ENCODE measurements around the gene TMIE. TPM values are rescaled to one million over a fixed set of nuclear protein-coding genes. Genes with fewer than 3 reads are reported as not detected.

Gene TMIE
- total RNA-seq = 1.9 and 2.4 TPM in 2 replicates

GRCh38 chr3:46701181-46701939, at the start of gene TMIE:
TMIE (plus strand) TSS chr3:46701392; CDS start chr3:46701488, 96 bp downstream.

GRCh38 chr3:46693038-46693891, 7.9 kb upstream of the TMIE start, which contains the start of gene ALS2CL:
ALS2CL (minus strand) TSS chr3:46693679; CDS start chr3:46689440, 4,239 bp downstream.

GRCh38 chr3:46717447-46718231, 16.4 kb downstream of the TMIE start, which contains the start of gene PRSS50:
PRSS50 (minus strand) TSS chr3:46717869; CDS start chr3:46717824, 45 bp downstream.

Other genes with a start within 250 kb of the TMIE start
- gene LTF, start 236.5 kb upstream of the TMIE start, total RNA-seq = under 0.01 TPM in 2 replicates
- not detected in 2 replicates for gene RTP3, start 203.4 kb upstream of the TMIE start, total RNA-seq
- gene LRRC2, start 135.1 kb upstream of the TMIE start, total RNA-seq = under 0.01 and 0.36 TPM in 2 replicates
- gene FAM240A, start 88.9 kb upstream of the TMIE start, total RNA-seq = not detected in 2 replicates
- 70.4 and 81.4 TPM in 2 replicates for gene ALS2CL, start 7.7 kb upstream of the TMIE start, total RNA-seq
- under 0.01 TPM in 1 of 2 replicates, not detected in the other for gene PRSS50, start 16.5 kb downstream of the TMIE start, total RNA-seq
- gene MYL3, start 162.1 kb downstream of the TMIE start, total RNA-seq = not detected in 2 replicates
- gene PTH1R, start 176.3 kb downstream of the TMIE start, total RNA-seq = not detected in 2 replicates